GM19099 (cell line): ENCODE measurements around the gene PRR23E.

Experiments used
- POLR2A ChIP-seq: IDR thresholded peaks from 3 replicates; pipeline ENCODE4 v1.6.1; 2011; ENCODE audit warnings: low read depth; ENCODE audit not compliant: insufficient read length; ENCODE audit errors: extremely low read depth

PRR23E gene

GRCh38 chr3:127218454-127218922 lies 25.6 kb downstream of the PRR23E start:
- TF ChIP-seq POLR2A, result no peak

- TF ChIP-seq POLR2A, result no peak
Observed at GRCh38 chr3:127220497-127220896, 27.6 kb downstream of the PRR23E start.

GRCh38 chr3:127221037-127221436 lies 28.1 kb downstream of the PRR23E start:
- no peak for TF ChIP-seq POLR2A

DNA sequence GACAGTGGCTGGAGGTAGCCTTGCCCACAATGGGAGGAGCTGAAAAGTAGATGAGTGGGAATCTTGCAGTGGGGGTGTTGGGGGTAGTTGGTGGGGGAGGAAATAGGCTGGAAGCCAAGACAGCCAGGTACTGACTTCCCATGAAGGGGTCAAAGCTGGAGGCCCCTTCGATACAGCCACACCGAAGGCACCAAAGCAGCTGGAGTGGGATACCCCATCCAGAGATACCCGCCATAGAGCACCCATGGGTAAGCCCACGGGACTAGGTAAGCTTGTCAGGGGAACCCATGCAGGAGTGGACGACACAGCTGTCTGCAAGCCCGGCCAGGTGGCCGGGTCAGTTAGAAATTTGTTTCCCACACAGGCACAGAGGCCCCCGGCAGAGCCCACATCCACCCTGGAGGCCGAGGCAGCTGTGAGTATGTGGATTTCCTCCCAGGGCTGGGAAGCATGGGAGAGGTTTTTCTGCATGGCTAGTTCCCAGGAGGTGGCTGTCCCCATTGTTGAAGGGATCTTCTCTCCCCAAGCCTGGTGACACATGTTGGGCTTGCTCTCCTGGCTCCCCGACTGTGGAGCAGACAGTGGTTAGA lies 28.6 kb downstream of the PRR23E start:
- no peak for TF ChIP-seq POLR2A

DNA sequence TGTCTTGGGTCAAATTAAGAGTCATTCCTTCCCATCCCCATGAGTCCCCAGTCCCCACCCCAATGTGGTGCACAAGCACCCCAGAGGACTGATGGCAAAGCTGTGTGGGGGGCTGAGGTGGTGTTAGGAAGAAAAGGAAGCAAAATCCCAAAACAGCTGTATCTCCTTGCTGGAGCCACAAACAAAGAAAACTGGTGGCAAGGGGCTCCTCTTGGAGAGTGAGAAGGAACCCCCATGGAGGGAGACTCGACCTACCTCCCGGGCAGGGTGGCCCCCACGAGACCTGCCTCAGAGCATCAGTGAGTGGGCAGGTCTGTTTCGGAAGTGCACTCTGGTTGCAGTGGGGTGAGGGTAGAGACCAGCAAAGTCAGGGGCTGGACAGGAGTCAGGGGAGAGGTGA lies 29.2 kb downstream of the PRR23E start:
- no peak for TF ChIP-seq POLR2A

DNA sequence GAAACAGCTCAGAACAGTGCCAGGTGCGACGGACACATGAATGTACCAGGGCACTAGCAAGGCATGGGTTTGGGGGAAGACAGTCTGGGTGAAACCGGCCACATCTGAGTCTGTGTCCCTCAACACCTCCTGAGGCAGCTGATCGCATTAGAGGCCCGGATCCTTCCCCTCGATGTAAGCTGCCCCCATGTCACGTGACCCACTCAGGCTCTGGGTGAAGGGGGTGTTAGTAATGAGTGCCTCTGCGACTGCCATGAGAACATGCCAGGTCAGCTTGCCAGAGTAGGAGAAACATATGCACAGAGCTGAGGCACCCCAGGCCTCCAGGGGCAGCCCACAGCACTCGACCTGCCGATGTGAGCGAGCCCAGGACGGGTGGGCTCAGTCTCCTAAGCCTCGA lies 29.7 kb downstream of the PRR23E start:
- no peak for TF ChIP-seq POLR2A

GRCh38 chr3:127224118-127224517 lies 31.2 kb downstream of the PRR23E start:
- no peak for TF ChIP-seq POLR2A

GRCh38 chr3:127226457-127226856 lies 33.5 kb downstream of the PRR23E start:
- no peak for TF ChIP-seq POLR2A

- TF ChIP-seq POLR2A, result no peak
Observed at GRCh38 chr3:127226946-127227842, 34.3 kb downstream of the PRR23E start.

DNA sequence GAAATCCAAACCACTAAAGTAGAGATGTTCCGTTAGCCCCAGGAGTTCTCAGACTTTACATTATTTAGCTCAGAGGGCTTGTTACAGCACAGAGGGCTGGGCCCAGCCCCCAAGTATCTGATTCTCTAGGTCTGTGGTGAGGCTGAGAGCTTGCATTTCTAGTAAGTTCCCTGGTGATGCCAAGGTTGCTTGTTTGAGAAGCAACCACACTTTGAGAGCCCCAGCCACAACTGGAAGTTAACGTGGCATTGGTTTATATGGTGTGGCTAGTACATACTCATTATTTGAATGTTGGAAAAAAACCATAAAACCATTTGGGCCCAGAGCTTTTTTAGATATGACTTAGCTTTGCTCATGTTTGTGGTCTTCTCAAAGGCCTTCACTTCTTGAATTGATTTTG lies 35.9 kb downstream of the PRR23E start:
- no peak for TF ChIP-seq POLR2A

DNA sequence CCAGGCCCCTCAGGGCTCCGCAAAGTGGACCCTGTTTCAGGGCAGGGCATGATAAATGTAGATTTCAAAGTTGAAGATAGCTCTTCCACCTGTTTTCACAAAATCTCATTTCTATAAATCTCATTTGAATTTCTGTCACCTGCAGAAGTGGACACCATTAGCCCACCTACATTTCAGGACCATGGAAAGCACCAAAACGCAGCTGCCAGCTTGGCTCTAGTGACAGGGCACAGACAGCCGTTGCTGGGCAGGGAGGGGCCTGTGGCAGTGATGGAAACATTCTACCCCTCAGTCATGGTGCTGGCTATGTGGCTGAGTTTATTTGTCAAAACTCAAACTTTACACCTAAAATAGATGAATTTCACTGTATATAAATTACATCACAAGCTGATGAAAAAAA lies 40.4 kb downstream of the PRR23E start:
- TF ChIP-seq POLR2A, result no peak

- no peak for TF ChIP-seq POLR2A
Observed at GRCh38 chr3:127234778-127235177, 41.8 kb downstream of the PRR23E start.

DNA sequence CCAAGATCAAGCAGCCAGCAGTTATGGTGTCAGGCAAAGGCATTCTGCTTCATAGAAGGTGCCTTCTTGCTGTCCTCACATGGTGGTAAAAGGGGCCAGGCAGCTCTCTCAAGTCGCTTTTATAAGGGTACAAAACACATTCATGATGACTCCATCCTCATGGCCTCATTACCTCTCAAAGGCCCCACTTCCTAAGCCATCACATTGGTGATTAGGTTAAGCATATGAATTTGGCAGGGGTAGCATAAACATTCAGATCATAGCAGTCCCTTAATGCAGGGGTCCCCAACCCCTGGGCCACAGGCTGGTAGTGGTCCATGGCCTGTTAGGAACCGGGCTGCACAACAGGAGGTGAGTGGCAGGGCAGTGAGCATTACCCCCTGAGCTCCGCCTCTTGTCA lies 42.8 kb downstream of the PRR23E start:
- TF ChIP-seq POLR2A, result no peak

DNA sequence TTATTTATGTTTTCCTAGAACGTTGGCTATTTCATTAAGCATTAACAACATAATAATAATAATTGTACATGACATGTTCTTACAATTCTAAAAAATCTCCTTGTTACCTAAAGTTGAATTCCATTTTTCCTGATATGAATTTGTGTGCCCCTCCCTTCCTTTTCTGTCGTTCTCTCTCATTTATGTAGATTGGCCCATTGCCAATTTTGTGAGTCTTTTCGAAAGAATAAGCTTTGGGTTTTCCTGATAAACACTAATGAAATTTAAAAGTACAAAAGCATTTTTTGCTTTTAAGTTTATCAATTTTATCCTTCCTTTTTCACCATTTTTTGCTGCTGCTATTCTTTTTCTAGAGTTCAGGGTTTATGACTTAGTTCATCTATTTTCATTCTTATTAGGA lies 44.9 kb downstream of the PRR23E start:
- no peak for TF ChIP-seq POLR2A

DNA sequence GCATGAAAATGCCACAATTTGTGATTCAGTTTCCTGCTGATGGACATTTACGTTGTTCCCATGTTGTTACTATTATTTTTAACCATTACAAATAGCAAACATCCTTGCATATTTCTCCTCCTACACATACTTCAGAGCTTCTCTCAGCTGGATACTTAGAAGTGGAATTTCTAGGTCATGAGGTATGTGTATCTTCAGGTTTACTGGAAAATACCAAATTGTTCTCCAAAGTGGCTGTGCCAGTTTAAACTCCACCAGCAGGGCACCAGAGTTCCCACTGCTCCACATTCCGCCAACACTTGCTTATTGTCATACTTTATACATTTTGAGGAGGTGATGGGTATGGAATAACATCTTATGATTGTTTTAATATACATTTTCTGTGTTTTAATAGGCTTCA lies 45.7 kb downstream of the PRR23E start:
- no peak for TF ChIP-seq POLR2A

DNA sequence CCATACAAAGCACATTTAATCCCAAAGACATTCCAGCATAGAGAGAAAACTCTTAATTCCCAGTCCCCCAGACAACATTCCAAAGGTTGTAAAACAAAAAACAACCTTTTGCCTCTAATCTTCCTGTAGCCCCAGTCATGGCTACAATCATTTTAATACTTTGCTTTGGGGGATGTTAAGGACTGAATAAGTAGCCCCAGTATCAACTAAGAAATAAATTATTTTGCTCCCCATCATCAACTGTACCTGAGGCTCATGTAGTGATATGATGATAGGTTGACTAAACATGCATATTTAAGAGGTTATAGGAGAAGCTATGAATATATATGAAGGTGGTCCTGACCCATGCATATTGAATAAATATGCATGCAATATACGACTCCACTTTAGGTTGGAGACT lies 54.4 kb downstream of the PRR23E start:
- no peak for TF ChIP-seq POLR2A
